HG03097 (cell line): ENCODE results near the gene ENTR1.

Experiments used
- ATAC-seq: cut with Tn5 transposase; IDR thresholded peaks from one replicate; pipeline ENCODE4 v1.9.1; 2021; ENCODE audit not compliant: unreplicated experiment, low FRiP score

The ENTR1 gene

DNA sequence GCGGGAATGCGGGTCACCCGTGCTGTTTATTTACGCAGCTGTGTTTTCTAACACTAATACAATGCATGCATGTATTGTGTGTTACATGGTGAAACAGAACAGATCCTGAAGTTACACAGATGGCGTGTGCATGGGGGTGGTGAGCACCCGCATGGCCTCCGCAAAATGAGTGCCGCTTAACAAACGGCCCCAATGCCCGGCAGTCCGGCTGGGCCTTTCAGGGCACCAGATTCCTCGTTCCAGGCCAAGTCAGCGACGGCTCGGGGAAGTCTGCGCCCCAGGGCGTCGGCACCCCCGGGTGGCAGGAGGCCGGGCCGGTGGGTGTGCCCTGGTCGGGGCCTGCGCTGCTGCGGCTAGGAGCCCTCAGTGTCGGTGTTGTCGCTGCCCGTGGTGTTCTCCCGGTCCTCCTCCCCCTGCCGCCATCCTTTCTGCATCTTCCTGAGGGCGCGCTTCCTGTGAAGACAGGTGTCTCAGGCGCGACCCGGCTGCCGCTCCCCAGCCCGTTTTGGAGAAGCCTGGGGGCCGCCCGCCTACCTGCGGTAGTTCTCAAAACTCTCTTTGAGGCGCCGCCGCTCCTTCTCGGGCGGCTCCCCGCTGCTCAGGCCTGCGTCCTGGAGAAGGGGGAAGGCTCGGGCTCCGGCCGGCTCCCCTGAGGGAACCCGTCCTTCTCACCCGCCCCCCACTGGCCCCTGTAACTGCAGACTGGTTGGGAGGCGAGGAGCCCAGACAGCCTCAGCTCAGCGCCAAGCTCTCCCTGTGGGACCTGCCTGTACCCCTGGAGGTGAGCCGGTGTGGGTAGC, 46.3 kb downstream of the ENTR1 start:
- no peak for ATAC-seq

DNA sequence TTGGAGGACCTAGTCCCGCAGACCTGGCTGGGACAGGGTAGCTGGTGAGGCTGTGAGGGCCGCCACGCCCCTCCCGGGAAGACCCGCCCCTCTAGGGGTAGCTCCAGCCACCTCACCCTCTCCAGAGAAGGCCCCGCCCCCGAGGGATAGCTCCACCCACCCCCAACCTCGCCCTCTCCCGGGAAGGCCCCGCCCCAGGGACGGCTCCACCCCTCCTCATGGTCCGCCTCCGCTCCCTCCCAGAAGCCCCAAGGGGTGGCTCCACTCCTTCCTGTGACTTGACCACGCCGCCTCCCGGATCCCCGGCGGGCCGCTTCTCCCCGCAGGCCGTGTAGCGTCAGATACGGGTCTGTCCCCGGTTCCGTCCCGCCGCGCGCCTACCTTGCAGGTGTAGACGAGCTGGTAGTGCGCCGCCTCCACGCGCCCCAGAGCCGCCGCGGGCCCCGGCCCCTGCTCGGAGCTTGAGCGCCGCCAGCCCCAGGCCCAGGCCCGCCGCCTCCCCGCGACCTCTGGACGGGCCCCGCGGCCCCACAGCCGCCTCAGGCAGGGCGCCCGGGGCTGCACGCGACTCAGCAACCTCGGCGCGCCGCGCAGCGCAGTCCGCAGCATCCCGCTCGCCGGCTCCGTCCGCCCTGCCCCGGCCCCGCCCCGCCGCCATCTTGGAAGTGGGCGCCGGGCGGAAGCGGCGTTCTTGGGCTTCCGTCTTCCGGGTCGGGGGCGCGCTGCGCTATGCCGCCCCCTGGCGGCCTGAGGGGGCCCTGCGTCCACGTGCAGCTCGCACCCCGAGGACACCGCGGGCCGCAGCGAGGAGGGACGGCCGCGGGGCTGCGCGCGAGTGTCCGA, 47.1 kb downstream of the ENTR1 start, which contains the start of gene DNLZ:
Gene DNLZ (minus strand): TSS at position 639 of the 843 bp plus-strand sequence. CDS start 30 bp downstream, at position 609.
- peak; percentile 56 for ATAC-seq

DNA sequence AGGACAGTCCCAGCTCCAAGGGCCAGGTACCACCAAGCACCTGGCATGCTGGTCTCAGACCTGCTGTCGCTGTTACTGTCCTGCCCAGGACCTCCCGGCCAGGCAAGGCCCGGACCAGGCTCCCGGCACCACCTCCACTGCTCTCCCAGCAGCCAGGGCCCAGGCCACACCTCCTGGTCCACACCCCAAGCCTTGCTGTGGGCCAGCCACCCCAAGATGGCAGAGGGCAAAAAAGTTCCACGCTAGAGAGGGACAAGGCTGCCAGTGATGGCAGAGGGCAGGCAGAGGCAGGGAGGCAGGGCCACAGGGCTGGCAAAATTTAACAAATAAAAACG, 48.0 kb downstream of the ENTR1 start:
- ATAC-seq = no peak

DNA sequence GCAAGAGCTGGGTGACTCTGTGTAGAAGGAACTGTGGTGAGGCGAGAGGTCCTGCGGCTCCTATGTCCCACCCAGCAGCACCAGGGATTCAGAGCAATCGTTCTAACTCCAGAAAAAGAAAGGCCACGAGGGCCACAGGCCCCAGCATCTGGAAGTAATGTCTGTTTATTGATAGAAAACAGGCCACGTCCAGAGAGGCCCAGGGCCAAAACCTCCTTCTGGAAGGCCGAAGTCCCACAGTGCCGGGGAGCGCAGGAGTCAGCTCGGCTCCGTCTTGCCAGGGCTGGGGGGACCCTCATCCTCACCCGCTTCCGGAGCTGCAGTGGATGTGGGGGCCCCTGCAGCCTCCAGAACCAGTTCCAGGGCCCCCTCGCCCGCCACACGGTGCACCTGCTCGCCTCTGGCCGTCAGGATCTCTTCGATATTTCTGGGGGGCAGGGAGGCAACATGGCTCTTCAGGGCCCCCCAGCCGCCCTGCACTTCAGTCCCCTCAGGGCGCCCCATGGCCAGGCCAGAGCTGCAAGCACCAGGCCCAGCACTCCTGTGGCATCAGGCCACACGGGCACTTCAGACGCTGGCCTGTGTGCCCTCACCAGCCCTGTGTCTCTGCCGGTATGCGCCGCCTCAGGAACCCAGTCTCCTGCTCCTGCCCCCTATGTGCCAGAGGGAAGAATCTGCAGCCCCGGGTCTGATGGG, 48.5 kb downstream of the ENTR1 start:
- ATAC-seq = no peak

DNA sequence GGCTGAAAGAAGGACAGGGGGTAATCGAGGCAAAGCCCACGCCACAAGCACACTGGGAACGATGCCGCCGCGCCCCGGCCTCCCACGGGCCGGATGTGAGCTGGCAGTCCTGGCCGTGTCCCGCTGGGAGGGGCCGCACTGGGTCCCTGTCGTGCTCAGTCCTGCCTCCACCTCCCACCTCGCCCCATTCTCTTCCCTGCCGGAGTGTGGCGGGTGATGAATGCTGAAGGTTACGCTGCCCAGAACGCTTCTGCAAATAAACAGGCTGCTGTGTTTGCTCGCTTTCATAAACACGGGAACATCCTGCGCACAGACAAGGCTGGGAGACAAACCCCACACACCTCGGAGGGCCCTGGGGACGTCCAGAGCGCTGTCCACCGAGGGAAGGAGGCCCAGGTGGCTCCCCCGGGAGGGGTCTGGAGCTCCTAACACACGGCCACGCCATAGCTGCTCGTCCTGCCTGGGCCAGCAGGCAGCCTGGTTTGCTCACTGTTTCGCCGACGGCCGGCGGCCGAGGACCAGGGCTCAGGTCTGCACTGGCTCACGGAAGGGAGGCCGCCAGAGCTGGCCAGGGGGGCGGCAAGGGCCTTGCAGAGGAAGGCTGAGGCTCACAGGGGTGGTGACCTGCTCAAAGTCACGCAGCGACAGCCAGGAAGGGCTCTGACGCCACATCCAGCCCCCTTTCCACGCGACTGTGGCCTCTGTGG, 49.2 kb downstream of the ENTR1 start:
- ATAC-seq = no peak

DNA sequence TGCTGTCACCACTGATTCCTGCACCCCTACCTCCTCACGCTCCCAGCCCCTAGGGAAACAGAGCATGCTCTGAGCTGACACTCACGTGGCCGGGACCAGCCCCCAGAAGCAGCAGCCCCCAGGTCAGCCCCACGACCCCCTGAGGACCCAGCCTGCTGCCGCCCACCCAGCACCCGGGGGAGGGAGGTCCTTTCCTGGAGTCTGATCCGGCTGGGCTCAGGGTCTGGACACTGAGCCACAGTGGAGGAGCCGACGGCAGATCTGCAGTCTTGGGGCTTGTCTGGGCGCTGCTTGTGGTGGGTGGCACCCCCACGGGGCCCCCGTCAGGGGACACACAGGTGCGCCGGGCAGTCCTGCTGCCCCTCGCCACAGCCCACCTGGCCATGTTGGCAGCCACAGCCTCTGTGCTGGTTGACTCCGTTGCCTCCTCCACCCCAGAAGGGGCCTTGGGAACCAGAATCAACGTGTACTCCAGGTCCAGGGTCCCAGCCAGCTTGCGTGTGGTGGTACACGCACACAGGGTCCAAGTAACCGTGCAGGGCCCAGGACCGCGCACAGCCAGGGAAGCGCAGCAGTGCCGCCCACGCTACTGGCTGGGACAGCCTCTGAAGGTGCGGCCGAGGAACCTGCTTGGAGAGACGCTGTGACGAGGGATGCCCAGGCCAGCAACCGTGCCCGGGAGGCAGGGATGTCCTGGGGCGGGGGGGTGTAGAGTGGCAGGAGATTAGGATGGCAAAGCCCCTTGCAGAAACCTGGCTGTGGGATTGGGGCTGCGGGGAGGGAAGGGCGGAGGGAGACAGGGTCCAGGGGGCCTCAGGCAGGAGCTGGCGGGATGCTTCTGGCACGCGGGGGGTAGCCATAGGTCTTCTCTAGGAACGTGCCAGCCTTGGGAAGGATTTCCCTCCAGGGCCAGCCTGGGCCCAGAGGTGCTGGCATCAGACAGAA, 50.4 kb downstream of the ENTR1 start:
- ATAC-seq = no peak

DNA sequence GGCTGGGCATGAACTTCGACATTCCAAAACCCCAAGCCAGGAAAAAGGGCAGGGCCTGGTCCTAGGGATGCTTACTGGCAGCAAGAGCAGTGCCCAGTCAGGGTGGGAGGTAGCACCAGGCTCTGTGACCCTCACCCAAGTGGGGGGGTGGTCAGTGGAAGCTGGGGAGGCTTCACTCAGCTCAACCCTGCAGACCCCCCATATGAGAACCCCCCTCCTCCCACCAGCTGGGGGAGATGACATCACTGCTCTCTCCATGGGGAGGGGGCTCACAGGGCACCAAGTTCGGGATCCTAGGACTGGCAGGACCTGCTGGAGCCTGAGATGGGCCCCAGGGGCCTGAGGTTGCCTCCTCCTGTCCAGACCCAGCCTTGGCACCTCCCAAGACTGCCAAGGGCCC, 51.5 kb downstream of the ENTR1 start:
- ATAC-seq = no peak

DNA sequence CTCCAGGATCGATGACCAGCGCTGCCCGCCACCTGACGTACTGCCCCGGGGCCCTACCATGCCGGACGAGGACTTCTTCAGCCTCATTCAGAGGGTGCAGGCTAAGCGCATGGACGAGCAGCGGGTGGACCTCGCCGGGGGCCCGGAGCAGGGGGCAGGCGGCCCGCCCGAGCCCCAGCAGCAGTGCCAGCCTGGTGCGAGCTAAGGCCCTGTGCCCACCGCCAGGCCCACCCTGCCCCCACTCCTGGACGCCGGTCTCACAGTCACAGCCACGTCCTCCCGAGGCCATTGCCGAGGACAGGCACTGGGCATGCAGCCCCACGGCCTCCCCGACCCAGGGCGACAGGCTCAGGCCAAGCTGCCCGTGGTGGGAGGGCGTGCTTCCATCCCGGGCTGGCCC, 52.4 kb downstream of the ENTR1 start:
- ATAC-seq = no peak

DNA sequence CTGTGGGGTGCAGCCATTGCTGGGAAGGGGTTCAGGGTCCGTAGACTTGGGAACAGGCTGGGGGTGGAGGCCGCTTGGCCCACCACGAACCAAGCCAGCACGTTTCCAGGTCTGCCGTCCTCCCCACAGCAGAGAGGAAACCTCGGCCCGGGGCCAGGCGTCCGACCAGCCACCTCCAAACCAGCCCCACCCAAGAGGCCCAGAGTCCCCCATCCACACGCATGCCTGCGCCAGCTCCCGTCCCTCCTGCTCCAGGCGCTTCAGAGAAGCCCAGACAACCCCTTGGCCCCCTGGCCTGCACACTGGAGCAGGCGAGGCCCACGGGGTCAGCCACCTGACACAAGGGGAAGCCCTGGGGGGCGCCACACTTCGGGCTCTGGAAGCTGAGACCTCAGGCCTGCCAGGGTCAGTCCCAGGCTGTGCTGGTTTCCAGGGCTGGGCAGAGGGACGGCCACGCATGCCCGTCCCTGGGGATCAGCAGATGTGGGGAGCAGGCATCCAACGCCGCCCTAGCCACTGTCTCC, 53.1 kb downstream of the ENTR1 start:
- no peak for ATAC-seq

DNA sequence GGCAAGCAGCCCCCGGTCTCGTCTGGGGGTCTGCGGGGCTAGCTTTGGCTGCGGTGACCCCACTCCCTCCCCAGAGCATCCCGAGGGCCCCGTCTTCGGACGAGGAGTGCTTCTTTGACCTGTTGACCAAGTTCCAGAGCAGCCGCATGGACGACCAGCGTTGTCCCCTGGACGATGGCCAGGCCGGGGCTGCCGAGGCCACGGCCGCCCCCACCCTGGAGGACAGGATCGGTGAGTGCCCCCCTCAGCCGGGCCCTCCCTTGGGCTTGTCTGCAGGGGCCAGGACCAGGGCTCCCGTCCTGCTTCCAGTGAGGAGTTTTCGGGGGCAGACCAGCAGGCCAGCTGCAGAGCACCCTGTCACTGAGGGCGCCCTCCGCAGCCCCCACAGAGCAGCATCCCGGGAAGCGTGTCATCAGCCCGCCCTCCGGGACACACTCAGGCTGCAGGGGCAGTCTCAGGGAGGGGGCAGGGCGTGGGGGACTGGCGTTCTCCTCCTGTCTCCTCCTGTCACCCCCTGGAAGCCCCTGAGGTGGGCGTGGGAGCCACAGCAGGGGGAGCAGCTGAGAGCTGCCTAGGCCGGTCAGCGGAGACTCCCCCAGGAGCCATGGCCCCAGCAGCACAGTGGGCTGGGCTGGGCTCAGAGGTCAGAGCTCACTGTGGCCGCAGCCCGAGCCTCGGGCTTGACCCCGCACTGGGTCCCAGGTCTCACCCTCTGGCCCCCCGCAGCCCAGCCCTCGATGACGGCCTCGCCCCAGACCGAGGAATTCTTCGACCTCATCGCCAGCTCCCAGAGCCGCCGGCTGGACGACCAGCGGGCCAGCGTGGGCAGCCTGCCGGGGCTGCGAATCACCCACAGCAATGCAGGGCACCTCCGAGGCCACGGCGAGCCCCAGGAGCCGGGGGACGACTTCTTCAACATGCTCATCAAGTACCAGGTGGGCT, 54.5 kb downstream of the ENTR1 start:
- no peak for ATAC-seq

DNA sequence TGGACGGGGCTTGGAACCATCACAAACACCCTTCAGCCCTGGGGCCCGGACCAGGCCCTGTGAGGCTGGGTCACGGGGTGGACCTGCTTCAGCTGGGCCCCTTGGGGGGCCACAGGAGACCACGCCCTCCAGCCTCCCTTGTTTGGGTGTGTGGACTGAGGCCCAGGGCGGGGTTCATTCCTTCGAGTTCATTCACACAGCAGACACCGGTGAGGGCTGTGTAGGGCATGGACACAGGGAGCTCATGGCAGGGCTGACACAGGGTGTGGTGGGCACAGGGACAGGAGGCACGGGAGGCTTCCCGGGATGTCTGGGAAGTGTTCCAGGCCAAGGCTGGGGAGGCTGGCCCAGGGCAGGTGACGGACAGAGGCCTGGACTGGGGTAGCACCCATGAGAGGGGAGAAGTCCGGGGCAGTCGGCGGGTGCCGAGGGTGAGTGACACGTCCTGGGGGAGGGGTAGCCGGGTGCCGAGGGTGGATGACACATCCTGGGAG, 55.8 kb downstream of the ENTR1 start:
- ATAC-seq = no peak

DNA sequence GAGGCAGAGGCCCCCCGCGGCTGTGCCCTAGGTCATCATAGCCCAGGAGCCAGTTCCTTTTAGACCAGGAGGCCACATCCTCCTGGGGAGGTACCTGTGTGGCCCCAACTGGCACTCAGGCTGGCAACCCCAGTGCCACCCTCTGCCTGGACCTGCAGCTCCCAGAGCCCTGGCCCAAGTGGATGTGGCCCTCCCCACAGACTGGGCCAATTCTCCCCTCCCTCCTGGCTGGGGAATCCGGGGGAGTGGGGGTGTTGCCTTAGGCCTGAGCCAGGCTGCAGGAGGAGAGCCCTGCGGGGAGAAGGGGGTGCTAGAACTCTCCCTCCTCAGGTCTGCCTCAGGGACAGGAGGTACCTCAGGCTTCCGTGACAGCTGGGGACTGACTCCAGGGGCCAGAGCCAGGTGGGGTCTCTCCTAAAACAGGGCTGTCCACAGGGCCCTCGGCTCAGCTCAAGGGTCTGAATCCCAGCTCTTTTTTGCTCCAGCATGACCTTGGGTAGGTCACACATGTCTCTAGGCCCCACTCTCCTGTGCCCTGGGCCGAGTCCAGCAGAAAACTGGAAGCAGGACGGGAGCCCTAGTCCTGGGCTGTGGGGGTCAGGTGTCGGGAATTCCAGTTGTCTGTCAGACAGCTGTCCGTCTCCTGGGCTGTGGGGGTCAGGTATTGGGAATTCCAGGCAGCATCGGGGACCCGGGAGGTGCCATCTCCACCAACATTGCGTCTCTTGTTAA, 56.5 kb downstream of the ENTR1 start:
- no peak for ATAC-seq

DNA sequence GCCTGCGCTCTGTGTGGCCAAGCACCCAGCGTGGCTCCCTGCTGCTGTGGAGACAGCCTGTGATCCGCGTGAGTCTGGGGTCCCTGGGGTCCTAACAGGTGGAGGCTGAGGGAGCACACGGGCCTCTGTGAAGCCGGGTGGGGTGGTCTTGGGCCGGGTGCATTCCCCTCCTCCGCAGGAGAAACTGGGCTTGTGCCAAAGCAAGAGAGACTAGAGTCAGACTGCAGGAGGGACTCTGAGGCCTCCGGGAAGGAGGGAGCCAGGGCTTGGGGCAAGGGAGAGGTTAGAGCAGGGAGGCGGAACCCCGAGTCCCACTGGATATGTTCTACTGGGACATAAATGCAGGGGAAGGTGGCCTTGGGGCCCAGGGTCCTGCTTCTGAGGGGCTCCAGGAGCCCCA, 57.3 kb downstream of the ENTR1 start:
- no peak for ATAC-seq

DNA sequence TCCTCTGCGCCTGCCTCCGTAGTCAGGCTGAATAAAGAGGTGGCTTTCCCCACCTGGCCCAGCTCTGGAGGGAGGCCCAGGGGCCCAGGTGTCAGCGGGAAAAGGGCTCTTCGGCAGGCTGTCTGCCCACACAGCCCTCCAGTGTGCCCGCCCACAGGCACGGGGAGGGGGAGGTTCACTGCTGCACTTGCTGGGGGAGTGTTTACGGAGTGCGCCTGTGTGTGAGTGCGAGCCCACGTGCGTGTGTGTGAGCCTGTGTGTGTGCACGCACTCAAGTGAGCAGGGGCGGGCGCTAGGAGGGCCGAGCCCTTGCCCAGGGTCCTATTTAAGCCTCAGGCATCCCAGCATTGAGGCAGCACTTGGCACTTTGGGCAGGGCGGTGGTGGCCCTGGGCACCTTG, 57.7 kb downstream of the ENTR1 start:
- no peak for ATAC-seq
